Smooth muscle cell (in vitro differentiated cells): ENCODE results near the gene CEP41. TPM values are rescaled to one million over a fixed set of nuclear protein-coding genes. Genes with fewer than 3 reads are reported as not detected.

Experiments used
- DNase-seq: peaks from one replicate; lab custom pipeline; 2025; ENCODE audit not compliant: unreplicated experiment; lab: John Stamatoyannopoulos, UW
- H2AFZ ChIP-seq: fragments of 200-600 bp; sonication (generic); 2 replicates; pipeline ENCODE4 v1.6.0; 2016; ENCODE audit warnings: antibody characterized with exemption, low read depth, mild to moderate bottlenecking
- H3F3A ChIP-seq: fragments of 200-600 bp; sonication (generic); 2 replicates; pipeline ENCODE4 v1.6.0; 2017; ENCODE audit warnings: antibody characterized with exemption, low read depth
- H3K27ac ChIP-seq: fragments of 200-600 bp; sonication (generic); 2 replicates; pipeline ENCODE4 v1.5.1; 2016; ENCODE audit warnings: low read depth, mild to moderate bottlenecking
- H3K27me3 ChIP-seq: fragments of 200-600 bp; sonication (generic); 2 replicates; pipeline ENCODE4 v1.6.1; 2016; ENCODE audit warnings: low read depth, mild to moderate bottlenecking
- H3K36me3 ChIP-seq: fragments of 200-600 bp; sonication (generic); 2 replicates; pipeline ENCODE4 v1.5.1; 2016; ENCODE audit warnings: low read depth
- H3K4me1 ChIP-seq: fragments of 200-600 bp; sonication (generic); 2 replicates; pipeline ENCODE4 v1.5.1; 2016; ENCODE audit warnings: low read depth
- H3K4me2 ChIP-seq: fragments of 200-600 bp; sonication (generic); 2 replicates; pipeline ENCODE4 v1.6.0; 2016; ENCODE audit warnings: mild to moderate bottlenecking
- H3K4me3 ChIP-seq: fragments of 200-600 bp; sonication (generic); 2 replicates; pipeline ENCODE4 v1.5.1; 2016; ENCODE audit warnings: mild to moderate bottlenecking
- H3K79me2 ChIP-seq: fragments of 200-600 bp; sonication (generic); 2 replicates; pipeline ENCODE4 v1.6.0; 2016; ENCODE audit warnings: low read depth, mild to moderate bottlenecking
- H3K9ac ChIP-seq: fragments of 200-600 bp; sonication (generic); 2 replicates; pipeline ENCODE4 v1.6.0; 2016; ENCODE audit warnings: low read depth
- H3K9me3 ChIP-seq: fragments of 200-600 bp; sonication (generic); replicated peaks from 2 replicates; pipeline ENCODE4 v1.5.1; 2016; ENCODE audit warnings: low read depth
- H4K20me1 ChIP-seq: fragments of 200-600 bp; sonication (generic); 2 replicates; pipeline ENCODE4 v1.6.0; 2016; ENCODE audit warnings: low read depth
- CTCF ChIP-seq: fragments of 200-600 bp; sonication (generic); IDR thresholded peaks from 2 replicates; pipeline ENCODE4 v1.5.1; 2017; ENCODE audit warnings: borderline replicate concordance, mild to moderate bottlenecking, antibody characterized with exemption; ENCODE audit not compliant: insufficient read depth, poor library complexity, severe bottlenecking
- WGBS: methylation state at CpG from one replicate; pipeline ENCODE4 v1.1.7; 2016; ENCODE audit warnings: low lambda C conversion rate; 5-methylcytosine and 5-hydroxymethylcytosine counted together
- polyA plus RNA-seq: library from polyadenylated mRNA; unstranded; fragments of >200 nt; fragmentation: Nextera tagmentation; extraction: Ambion mirVana; gene quantifications from 2 replicates; pipeline ENCODE4 v1.2.1, GENCODE V29; 2016
- small RNA-seq: library from RNA; depleted of rRNA; stranded (forward); fragments of <200 nt; gene quantifications from one replicate; pipeline ENCODE3, GENCODE V24; 2014
- total RNA-seq: library from RNA; depleted of rRNA; stranded (reverse); fragments of >200 nt; gene quantifications from 2 replicates; pipeline ENCODE4 v1.2.3, GENCODE V29; 2014

CEP41 gene
- total and polyA plus RNA-seq, 2 experiments from 2014 or later = 18.3 to 35.1 TPM

- Histone ChIP-seq H3K4me2 (no peak within 1 kb of the TSS), H3K9me3 (no peaks in the 10 kb centered on the region), H3K4me1 (peaks cover 22% of the 10 kb centered on the region), H3K79me2 (no peaks in the 10 kb centered on the region), H2AFZ (no peak within 1 kb of the TSS), H3F3A (no peaks in the 10 kb centered on the region), H3K4me3 (no peak within 1 kb of the TSS), H3K36me3 (no peaks in the 10 kb centered on the region), H3K27ac (no peak within 1 kb of the TSS), H4K20me1 (no peaks in the 10 kb centered on the region), H3K9ac (no peak within 1 kb of the TSS), H3K27me3 (no peaks in the 10 kb centered on the region)
- DNase-seq = no peak
- no peak for TF ChIP-seq CTCF
- WGBS = 97% methylated on average over 5 of the region's 5 CpGs
These were observed 96.4 kb downstream of the CEP41 start, which contains the start of gene CPA5 for GRCh38 chr7:130344271-130344866. Gene CPA5 (plus strand): TSS chr7:130344816. CDS start chr7:130346486, 1,670 bp downstream.

Small RNA genes lying within 50 kb of the gene (small RNA-seq; reads per million reads assigned to genes)
- gene RF02148 (not detected), gene RF02149 (not detected), gene RF02150 (not detected)

Other genes with a start within 250 kb of the CEP41 start
- gene TMEM209, start 235.6 kb downstream of the CEP41 start, total RNA-seq = 20.3 and 23.0 TPM in 2 replicates
- 15.1 and 18.2 TPM in 2 replicates for gene TMEM209, start 235.6 kb downstream of the CEP41 start, polyA plus RNA-seq
- gene SSMEM1, start 233.2 kb downstream of the CEP41 start, total RNA-seq = not detected in 2 replicates
- not detected in 2 replicates for gene SSMEM1, start 233.2 kb downstream of the CEP41 start, polyA plus RNA-seq
- gene CPA2, start 174.2 kb downstream of the CEP41 start, total RNA-seq = not detected in 2 replicates
- gene CPA2, start 174.2 kb downstream of the CEP41 start, polyA plus RNA-seq = 0.18 TPM in 1 of 2 replicates, not detected in the other
- gene CPA4, start 147.9 kb downstream of the CEP41 start, total RNA-seq = 8.8 and 14.8 TPM in 2 replicates
- 6.3 and 12.3 TPM in 2 replicates for gene CPA4, start 147.9 kb downstream of the CEP41 start, polyA plus RNA-seq
- gene CPA5, start 96.2 kb downstream of the CEP41 start, total RNA-seq = not detected in 2 replicates
- gene CPA5, start 96.2 kb downstream of the CEP41 start, polyA plus RNA-seq = 0.45 TPM in 1 of 2 replicates, not detected in the other
- gene CPA1, start 60.5 kb downstream of the CEP41 start, total RNA-seq = 0.90 TPM in 2 replicates
- gene CPA1, start 60.5 kb downstream of the CEP41 start, polyA plus RNA-seq = 1.7 and 3.8 TPM in 2 replicates
- 1,229 and 1,648 TPM in 2 replicates for gene MEST, start 51.1 kb upstream of the CEP41 start, total RNA-seq
- 1,158 and 1,655 TPM in 2 replicates for gene MEST, start 51.1 kb upstream of the CEP41 start, polyA plus RNA-seq
- 39.8 and 43.8 TPM in 2 replicates for gene COPG2, start 227.7 kb upstream of the CEP41 start, total RNA-seq
- gene COPG2, start 227.7 kb upstream of the CEP41 start, polyA plus RNA-seq = 5.6 and 8.7 TPM in 2 replicates
- not detected in 2 replicates for gene TSGA13, start 245.5 kb upstream of the CEP41 start, total RNA-seq
- not detected in 2 replicates for gene TSGA13, start 245.5 kb upstream of the CEP41 start, polyA plus RNA-seq